ENCODE results near the gene DUSP9. TPM values are rescaled to one million over a fixed set of nuclear protein-coding genes. Genes with fewer than 3 reads are reported as not detected.
A peak's percentile ranks its signal among the peaks of the same experiment; 100 is the strongest.

DUSP9 gene
- total RNA-seq, 4 donors from 2014 or later, result 0.19 to 0.48 TPM; not detected in 2

DNA sequence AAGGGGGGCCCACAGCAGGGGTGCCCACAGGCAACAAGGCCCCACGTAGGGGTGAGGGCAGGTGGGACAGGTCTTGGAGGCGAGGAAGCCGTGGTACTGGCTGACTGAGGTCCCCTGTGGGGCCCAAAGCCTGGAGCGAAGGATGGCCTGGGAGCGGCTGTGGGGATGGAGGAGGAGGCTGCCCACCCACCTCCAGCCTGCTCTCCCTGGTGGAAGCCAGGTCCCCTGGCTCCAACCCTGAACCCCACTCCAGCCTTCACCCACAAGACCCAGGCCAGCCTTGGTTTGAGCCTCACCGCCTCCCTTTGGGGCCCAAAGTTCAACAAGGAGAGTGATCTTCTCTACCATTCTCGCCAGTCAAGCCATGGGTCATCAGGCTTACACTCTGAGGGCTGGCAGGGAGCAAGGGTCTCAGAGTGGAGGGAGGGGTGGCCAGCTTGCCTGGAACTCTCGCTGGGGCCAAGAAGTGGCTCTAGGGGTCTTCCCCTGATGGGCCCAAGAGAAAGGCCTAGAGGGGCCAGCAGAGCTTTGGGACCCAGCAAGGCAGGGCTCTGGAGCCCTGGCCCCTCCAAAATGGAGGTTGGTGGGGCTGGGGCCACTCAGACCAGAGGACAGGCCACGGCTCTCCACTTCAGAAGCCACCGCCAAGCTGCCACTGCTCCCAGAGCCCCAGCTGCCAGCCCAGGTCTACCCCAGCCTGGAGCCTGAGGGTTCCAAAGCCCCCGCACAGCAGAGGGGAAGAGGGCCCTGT is 21.6 kb downstream of the DUSP9 start:
- H3K27me3 ChIP-seq, result peaks cover 20% of the 10 kb centered on the region
- 85% methylated on average over 8 of the region's 11 CpGs for WGBS
- peaks cover 9% of the 10 kb centered on the region for H3K4me1 ChIP-seq
- no peak overlapping the region for H3K4me3 ChIP-seq
- no peak for DNase-seq (ENCODE audit: low spot score in 2 of 2)
- no peaks in the 10 kb centered on the region for H3K36me3 ChIP-seq
- no peak overlapping the region for H3K27ac ChIP-seq
- TF ChIP-seq POLR2A (IDR thresholded peaks at IDR 0.05), result no peak
- TF ChIP-seq, protein P1, sequence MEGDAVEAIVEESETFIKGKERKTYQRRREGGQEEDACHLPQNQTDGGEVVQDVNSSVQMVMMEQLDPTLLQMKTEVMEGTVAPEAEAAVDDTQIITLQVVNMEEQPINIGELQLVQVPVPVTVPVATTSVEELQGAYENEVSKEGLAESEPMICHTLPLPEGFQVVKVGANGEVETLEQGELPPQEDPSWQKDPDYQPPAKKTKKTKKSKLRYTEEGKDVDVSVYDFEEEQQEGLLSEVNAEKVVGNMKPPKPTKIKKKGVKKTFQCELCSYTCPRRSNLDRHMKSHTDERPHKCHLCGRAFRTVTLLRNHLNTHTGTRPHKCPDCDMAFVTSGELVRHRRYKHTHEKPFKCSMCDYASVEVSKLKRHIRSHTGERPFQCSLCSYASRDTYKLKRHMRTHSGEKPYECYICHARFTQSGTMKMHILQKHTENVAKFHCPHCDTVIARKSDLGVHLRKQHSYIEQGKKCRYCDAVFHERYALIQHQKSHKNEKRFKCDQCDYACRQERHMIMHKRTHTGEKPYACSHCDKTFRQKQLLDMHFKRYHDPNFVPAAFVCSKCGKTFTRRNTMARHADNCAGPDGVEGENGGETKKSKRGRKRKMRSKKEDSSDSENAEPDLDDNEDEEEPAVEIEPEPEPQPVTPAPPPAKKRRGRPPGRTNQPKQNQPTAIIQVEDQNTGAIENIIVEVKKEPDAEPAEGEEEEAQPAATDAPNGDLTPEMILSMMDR (IDR thresholded peaks at IDR 0.05), result no peak
- no peak for TF ChIP-seq POLR2AphosphoS5 (IDR thresholded peaks at IDR 0.05)
- TF ChIP-seq EP300 (IDR thresholded peaks at IDR 0.05), result no peak
- no peaks in the 10 kb centered on the region for H3K9me3 ChIP-seq

DNA sequence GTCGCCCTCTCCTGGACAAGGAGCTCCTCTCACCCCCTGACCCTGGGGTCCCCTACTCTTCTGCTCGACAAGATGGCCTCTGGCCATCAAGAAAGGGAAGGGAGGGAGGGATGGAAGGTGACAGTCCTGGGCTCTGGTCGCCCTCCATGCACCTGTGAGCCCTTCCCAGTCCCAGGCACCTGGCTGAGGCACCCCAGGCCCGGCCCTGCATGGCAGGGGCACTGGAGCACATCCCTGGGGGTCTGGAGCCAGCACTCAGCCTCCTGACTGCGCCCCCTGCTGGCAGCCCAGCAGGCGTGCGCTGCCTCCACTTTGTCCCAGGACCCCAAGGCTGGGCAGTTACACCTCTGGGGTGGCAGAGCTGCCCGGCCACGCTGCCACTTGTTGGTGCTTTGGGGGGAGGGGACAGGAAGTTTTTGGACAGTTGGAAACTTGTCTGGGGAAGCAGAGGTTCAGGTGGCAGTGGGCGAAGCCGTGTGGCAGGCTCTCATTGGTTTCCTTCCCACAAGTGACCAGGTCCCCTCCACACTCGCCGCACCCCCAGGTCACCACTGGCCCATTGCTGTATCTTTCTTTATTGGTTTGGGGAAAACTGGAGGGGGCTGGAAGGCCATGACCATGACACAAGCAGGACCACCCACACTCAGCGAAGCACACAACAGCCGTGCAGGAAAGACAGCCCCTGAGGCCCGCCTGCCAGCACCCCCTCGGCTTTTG is 22.3 kb downstream of the DUSP9 start:
- TF ChIP-seq, protein P1 (IDR thresholded peaks at IDR 0.05), result peak; percentile 33 to 77
- TF ChIP-seq POLR2AphosphoS5 (IDR thresholded peaks at IDR 0.05) (no peak), EP300 (IDR thresholded peaks at IDR 0.05) (no peak), POLR2A (IDR thresholded peaks at IDR 0.05) (no peak)
- peaks cover 27% of the 10 kb centered on the region for H3K27me3 ChIP-seq

DNA sequence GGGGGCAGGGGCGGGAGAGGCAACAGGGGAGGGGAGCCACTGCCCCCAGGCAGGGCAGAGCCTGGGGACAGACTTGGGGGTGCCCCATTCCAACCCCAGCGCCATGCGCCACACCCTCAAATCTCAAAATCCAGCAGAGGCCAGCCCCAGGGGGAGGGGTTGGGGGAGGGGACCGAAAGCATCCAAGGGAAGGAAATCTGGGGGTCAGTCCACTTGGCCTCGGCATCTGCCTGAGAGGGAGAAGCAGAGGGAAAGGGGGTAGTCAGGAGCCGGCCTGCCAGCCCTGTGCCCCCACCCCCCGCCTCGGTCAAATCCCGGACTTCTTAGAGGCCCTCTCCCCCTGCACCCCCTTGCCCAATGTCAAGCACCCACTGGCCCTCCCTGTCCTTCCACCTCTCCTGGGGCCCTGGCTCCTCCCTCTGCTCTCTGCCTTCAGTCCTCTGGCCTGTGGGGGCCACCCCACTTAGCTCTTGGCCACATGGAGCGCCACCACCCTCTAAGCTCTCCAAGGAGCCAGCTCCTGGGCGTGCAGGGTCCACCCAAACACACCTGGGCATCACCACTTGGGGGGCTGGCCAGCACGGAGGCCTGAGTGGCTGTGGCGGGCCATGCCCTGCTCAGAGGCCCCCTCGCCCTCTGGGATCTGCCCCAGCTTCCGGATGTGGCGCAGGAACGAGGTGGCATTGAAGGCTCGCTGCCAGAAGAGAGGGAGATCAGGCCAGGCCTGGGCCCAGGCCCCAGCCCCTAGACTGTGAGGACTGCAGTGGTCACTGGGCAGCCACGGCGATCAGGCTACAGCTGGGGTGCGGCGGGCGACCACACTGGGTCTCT is 23.1 kb downstream of the DUSP9 start:
- no peaks in the 10 kb centered on the region for H3K36me3 ChIP-seq
- H3K27ac ChIP-seq, result no peak overlapping the region
- 75% methylated on average over 13 of the region's 23 CpGs for WGBS
- H3K4me1 ChIP-seq, result peaks cover 9% of the 10 kb centered on the region
- H3K27me3 ChIP-seq, result peaks cover 29% of the 10 kb centered on the region
- no peak for DNase-seq (ENCODE audit: low spot score in 2 of 2)
- no peak overlapping the region for H3K4me3 ChIP-seq
- H3K9me3 ChIP-seq, result no peaks in the 10 kb centered on the region
- TF ChIP-seq POLR2AphosphoS5 (IDR thresholded peaks at IDR 0.05), result no peak
- TF ChIP-seq, protein P1 (IDR thresholded peaks at IDR 0.05), result no peak
- no peak for TF ChIP-seq POLR2A (IDR thresholded peaks at IDR 0.05)
- TF ChIP-seq EP300 (IDR thresholded peaks at IDR 0.05), result no peak

More for the DNA sequence above, 22.3 kb downstream of the DUSP9 start:
- H3K36me3 ChIP-seq, result no peaks in the 10 kb centered on the region
- DNase-seq (ENCODE audit: low spot score in 2 of 2), result no peak
- H3K27ac ChIP-seq, result no peak overlapping the region
- peaks cover 9% of the 10 kb centered on the region for H3K4me1 ChIP-seq
- no peak overlapping the region for H3K4me3 ChIP-seq
- 77% methylated on average over 10 of the region's 17 CpGs for WGBS
- no peaks in the 10 kb centered on the region for H3K9me3 ChIP-seq

DNA sequence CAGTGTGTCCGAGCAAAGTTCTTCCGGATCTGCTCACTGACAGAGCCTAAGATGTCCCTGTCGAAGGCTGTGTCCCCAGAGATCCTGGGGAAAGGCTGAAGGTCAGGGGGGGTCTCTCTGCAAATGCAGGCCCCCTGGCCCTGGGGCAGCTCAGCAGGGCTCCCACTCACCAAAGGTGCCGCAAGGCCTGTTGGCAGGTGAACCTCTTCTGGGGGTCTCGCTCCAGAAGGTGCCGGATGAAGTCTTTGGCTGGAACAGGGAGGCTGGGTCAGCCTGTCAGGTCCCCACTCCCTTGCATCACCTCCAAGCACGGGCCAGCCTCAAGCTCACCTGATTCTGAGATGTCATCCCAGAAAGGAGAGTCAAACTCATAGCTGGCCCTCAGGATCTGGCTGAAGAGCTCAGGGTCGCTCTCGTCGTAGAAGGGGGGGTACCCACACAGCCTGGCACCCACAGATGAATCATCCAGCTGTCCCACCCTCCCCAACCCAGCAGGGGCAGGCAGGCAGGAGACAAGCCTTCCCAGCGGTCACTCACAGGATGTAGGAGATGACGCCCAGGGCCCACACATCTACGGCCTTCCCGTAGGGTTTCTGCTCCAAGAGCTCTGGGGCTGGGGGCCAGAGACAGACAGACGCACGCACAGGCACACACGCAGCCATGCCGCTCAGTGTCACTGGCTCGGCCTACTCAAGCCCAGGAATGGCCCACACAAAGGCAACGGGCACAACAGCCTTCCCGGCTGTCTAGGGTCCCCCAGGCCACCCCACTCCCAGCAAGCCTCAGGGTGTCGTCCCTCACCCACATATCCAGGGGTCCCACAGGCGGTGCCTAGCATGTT is 24.0 kb downstream of the DUSP9 start:
- DNase-seq (ENCODE audit: low spot score in 2 of 2), result no peak
- 88% methylated on average over 5 of the region's 23 CpGs for WGBS
- Histone ChIP-seq H3K9me3 (no peaks in the 10 kb centered on the region), H3K36me3 (no peaks in the 10 kb centered on the region), H3K27me3 (peaks cover 29% of the 10 kb centered on the region), H3K27ac (no peak overlapping the region), H3K4me3 (no peak overlapping the region), H3K4me1 (peaks cover 9% of the 10 kb centered on the region)
- TF ChIP-seq POLR2A (IDR thresholded peaks at IDR 0.05) (no peak), EP300 (IDR thresholded peaks at IDR 0.05) (no peak), POLR2AphosphoS5 (IDR thresholded peaks at IDR 0.05) (no peak)
- TF ChIP-seq, protein P1 (IDR thresholded peaks at IDR 0.05), result no peak
